Activated CD8-positive, alpha-beta memory T cell treated with anti-CD3 and anti-CD28 coated beads, Interleukin-2, amount 50 U/mL, for 1 hour (primary cell): ENCODE data around the gene SGSH.

Experiments used
- DNase-seq: peaks from one replicate; pipeline ENCODE4 v3.0.0-alpha.2; 2020; ENCODE audit errors: extremely low read depth

The SGSH gene

DNA sequence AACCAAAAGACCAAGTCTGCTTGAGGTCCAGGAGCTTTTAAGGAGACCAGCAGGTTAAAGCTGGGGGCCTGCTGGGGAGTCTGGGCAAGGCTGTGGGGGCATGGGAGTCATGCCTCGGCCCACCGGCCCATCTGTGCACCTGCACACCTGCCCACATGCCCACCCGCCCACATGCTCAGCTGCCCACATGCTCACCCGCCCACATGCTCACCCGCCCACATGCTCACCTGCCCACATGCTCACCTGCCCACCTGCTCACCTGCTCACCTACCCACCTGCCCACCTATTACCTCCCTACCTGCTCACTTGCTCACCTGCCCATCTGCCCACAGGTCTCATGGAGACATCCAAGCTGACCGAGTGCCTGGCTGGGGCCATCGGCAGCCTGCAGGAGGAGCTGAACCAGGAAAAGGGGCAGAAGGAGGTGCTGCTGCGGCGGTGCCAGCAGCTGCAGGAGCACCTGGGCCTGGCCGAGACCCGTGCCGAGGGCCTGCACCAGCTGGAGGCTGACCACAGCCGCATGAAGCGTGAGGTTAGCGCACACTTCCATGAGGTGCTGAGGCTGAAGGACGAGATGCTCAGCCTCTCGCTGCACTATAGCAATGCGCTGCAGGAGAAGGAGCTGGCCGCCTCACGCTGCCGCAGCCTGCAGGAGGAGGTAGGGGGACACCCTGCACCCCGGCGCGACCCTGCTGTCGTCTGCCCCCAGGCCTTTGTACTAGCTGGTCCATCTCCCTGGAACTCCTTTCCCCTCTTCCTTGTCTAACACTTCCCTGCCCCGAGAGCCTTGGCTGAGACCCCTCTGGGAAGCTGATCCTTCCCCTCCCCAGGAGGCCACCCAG lies 36.3 kb downstream of the SGSH start:
- DNase-seq: no peak

DNA sequence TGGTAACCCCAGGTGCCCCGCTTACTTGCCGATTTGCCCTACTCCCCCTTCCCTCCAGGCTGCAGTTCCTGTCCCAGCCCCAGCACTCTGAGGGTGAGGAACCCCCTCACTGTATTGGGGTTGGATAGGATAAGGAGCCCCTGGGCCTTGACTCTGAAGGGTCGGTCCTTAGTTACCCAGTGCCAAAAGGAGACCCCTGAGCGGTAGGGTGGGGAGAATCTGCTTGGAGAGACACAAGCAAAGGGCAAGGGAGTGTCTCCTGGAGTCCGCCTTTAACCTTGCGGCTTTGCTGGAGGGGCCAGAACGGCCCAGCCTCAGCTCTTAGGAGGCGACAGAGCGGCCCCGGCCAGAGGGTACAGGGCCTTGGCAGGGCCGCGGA lies 37.3 kb downstream of the SGSH start:
- no peak for DNase-seq

DNA sequence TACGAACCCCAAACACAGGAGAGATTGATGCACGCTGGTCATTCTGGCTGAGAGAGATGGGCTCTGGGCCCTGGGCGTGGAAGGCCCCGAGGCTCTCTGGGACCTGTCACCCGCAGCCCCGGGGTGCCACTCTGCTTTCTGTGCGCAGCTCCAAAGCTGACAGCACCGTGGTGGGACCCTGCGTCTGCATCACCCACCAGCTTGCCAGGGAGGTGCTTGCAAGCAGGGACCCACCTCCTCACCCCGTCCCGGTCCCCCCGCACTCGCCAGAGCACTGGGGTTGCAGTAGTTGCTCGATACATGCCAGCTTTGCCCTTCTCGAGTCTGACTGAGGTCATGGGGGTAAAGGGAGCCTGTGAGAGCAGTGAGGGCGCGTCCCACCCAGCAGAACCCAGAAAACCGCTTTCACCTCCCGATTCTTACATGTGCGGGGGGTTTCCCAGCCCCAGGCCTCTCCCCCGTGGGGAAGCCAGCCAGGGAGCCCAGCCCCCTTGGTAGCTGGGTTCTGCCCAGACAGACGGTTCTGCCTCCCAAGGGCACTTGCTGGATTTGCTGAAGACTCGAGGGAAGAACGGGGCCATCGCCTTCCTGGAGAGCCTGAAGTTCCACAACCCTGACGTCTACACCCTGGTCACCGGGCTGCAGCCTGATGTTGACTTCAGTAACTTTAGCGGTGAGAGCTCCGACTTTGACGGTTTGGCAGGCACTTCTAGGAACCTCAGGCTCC lies 37.9 kb downstream of the SGSH start:
- DNase-seq: no peak

DNA sequence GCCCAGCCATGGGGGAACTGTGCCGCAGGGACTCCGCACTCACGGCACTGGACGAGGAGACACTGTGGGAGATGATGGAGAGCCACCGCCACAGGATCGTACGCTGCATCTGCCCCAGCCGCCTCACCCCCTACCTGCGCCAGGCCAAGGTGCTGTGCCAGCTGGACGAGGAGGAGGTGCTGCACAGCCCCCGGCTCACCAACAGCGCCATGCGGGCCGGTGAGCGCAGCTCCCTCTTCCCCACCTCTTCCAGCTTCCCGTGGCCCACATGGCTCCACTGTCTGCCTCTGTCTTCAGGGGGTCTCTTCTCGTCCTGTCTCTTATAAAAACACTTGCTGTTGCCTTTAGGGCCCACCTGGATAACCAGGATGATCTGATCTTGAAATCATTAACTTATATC lies 38.7 kb downstream of the SGSH start:
- no peak for DNase-seq

DNA sequence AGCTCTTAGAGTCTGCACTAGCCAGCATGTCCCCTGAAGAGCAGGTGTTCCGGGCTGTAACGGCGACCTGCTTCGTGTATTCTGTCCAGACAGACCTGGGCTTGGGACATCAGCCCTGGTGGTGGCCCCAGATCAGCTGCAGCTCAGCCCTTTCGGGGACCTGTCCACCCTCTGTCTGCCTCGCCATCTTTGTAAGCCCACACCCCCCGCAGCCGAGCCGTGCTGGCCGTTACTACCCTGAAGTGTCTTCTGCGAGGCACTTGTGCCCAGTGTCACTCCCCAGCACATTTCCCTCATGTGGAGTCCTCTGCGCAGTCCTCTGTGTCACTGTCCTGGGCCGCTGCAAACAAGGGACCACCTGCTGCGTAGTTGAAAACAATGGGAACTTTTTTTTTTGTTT lies 39.9 kb downstream of the SGSH start:
- no peak for DNase-seq

DNA sequence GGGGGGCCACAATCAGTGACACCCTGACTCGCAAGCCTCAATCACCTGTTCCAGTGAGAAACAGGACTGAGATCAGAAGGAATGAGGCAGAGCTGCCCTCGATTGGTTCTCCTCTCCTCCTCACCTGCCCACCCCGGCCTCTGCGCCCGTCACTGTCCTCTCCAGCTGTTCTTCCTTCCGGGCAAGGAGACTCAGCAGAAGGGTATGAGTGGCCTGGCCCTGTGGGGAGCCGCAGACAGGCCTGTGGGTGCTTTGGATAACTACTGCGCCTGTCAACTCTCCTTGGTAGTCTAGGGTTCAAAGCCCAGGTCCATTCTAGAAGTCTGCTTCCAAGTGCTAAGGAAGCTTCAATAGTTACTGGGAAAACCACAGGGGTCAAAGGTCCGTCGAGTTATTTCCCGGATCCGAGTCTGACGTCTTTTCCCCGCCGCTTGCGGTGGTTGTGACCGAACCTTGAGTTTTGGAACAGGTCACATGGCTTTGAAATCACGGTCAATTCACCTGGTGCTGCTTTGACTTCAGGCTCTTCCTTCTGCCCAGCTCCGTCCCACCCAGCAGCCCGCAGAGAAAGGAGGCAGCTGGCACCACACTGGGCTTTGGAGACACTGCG lies 42.0 kb downstream of the SGSH start:
- no peak for DNase-seq

DNA sequence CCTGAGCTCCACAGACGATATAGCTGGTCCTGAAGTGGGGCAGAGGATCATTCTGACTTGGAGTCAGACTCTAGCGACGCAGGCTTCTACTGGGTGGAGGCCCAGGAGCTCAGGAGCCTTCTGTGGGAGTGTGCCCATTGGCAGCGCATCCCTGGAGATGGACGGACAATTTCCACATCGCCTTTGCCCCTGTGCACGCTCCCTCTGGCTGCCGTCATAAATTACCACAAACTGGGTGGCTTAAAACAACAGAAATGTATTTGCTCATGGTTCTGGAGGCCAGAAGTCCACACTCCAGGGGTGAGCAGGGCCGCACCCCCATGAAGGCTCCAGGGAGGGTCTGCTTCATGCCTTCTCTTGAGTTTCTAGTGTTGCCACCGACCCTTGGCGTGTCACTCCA lies 43.4 kb downstream of the SGSH start:
- DNase-seq: no peak

DNA sequence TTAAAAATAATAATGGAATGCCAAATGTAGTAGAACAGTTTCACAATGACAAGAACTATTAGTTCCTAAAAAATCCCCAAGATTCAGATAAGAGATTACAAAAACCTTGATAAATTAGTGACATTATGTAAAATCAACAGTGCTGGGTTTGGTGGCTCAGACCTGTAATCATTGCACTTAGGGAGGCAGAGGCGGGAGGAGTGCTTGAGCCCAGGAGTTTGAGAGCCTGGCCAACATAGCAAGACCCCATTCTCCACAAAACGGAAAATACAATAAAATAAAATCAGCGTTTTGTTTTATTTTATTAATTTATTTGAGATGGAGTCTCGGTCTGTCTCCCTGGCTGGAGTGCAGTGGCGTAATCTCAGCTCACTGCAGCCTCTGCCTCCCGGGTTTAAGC lies 46.2 kb downstream of the SGSH start:
- DNase-seq: no peak

DNA sequence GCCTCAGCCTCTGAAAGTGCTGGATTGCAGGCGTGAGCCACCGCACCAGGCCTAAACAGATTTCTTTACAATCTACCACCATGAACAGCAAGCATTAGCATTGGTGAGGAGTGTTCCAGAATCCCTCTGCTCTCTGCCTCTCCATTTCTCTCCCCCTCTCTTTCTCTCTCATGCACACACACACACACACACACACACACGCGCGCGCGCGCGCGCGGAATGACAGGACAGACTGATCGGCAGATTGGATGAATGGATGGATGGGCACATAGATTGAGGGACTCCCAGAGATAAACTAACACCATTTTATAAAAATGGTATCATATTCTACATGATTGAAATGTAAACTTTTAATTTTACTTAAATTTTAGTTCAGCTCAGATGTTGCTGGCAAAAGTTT lies 47.0 kb downstream of the SGSH start:
- no peak for DNase-seq

DNA sequence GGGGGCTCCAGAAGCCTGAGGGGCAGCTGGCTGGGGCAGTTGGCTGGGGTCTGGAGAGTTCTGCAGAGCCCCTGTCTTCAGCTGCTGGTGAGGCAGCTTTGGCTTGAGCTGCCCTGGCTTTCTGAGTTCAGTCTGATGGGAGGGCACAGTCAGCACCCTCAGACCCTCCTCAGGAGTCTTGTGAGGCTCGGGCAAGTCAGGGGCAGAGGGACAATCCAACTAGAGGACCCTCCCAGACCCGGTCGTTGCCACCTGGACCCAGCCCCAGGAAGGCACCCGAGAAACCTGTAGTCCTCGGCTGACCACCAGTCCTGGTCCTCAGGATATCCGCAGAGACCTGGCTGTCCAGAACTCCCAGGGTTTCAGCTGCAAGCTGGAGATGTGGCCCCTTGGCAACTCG lies 48.5 kb downstream of the SGSH start:
- no peak for DNase-seq

DNA sequence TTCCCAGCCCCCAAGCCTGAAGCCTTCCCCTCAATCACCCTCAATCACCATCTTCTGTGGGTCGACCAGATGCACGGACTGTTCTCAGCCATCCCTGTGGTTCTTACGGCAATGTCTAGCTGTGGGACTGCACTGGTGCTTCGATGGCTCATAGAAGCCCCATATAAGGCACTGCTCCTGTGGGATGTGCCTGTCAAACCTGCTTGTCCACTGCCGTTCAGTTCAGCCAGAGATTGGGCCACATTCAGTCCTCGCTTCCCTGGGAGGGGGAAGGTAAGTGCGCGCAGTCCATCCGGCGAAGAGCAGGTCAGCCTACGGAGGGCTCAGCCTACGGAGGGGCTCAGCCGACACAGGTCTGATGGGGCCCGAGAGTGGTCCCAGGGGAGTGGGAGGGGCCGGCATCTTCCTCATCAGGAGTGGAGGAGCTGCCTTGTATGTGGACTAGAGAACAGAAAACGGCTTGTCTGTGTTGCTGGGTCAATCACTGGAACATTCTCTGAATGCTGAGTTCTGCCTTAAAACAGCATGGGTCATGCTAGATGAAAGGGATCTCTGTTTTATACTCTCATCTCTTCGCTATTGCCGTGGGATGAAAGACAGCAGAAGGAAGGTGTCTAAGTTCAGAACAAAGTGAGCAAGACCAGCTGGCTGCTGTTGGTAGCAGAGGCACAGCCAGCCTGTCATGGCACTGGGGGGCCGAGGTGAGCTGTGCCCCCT lies 50.2 kb downstream of the SGSH start, which contains the start of gene CARD14:
Gene CARD14 (plus strand): TSS at position 247 of the 717 bp plus-strand sequence. CDS start 11,409 bp downstream, outside the sequence.
- DNase-seq: no peak

DNA sequence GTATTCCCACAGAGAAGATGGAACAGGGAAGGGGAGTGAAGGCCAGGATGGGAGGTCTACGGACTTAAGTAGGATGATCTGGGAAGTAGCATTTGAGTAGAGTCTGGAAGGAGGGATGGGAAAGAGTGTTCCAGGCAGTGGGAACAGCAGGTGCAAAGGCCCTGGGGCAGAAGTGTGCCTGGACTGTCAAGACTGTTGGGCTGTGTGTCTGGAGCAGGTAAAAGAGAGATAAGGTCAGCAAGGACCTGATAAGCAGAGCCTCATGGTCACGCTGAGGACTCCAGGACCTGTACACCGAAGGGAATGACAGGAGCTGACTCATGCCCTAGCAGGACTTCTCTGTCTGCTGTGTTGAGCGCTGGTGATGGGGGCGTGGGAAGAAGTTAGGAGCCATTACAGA lies 51.0 kb downstream of the SGSH start:
- DNase-seq: no peak

DNA sequence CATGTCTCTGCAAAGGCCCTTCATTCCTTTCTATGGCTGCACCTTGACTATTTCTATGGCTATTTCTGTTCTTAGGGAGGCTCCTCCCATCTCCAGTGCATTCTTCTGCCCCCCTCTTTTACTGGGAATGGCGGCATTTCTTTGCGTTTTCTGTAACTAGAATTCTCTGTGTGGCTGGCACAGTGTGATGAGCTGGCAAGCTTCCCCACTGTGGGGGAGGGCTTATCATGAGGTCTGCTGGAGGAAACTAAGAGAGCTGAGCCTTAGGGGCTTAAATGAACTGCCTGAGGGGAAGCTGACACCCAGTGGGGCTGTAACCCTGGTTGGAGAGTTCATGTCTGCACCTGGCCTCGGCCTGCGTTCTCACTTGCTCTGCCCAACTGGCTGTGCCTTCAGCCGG lies 51.8 kb downstream of the SGSH start:
- DNase-seq: no peak

DNA sequence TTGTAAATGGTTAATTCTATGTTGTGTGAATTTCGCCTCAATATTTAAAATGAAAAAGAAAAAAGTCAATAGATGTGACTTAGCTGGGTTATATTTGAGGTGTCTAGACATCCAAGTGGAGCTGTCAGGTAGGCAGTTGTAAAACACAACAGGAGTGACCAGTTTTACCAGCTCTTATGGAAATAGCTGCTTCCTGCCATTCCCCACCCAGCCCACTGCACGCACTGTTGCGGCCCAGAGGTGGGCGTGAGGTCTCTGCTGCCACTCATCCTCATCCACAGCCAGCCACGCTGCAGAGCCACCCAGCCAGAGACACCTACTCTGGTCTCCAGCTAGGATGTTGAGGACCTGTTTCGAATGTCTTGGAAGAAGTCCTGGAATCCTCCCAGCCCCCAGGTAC lies 53.7 kb downstream of the SGSH start:
- DNase-seq: no peak

DNA sequence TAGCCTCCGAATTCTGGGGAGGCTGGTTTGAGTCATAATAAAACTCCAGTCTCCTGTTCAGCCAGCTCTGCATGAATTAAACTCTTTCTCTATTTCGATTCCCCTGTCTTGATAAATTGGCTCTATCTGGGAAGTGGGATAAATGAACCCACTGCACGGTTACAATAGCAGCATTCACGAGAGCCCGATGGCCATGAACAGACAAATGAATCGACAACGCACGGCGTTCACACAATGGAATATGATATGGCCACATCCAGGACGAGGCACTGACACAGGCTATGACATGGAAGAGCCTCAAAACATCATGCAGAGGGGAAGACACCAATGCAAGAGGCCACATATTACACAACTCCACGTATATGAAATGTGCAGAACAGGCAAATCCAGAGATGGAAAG lies 55.9 kb downstream of the SGSH start:
- DNase-seq: no peak

DNA sequence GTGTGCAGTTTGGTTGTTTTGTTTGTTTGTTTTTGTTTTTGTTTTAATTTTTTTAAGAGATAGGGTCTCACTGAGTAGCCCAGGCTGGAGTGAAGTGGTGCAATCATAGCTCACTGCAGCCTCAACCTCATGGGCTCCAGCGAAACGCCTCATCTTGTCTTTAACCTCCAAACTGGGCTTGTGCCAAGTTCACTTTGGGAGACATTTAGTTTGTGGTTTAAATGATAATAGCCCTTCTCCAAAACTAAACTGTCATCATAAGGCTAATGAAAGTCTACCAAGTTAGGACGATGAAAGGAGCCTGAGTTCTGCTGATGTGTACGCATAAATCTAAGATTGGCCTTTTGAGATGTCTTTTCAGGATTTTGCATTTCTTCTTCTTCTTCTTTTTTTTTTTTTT lies 56.8 kb downstream of the SGSH start:
- no peak for DNase-seq

DNA sequence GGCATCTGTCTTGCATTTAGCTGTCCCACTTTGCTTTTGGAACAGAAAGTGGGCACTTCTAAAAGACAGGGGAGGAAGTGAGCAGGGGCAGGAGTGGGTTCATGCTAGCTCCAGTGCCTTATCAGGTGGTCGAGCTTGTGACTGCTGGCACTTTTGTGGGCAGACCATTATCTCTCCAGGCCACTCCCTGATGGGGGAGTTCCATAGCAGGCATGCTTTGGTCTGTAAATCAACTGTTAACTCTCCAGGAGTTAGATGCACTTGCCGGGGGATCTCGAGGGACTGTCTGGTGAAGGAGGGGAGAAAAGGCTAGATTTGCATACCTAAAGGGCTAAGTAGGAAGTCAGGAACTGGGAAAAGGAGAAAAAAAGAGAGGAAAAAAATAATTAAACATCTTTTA lies 59.6 kb downstream of the SGSH start:
- no peak for DNase-seq
